Left ventricle myocardium superior (tissue), 1 donor: ENCODE results near the gene PLPPR1. TPM values are rescaled to one million over a fixed set of nuclear protein-coding genes. Genes with fewer than 3 reads are reported as not detected.
"Not testable (repeated sequence)": the region's sequence is repeated elsewhere in the genome, so short reads cannot be mapped to it uniquely, and the experiment has no call there.

Experiments
- ATAC-seq: fragments of 200-7000 bp; cut with Tn5 transposase; one replicate; pipeline ENCODE4 v1.9.1; 2020; ENCODE audit warnings: mild to moderate bottlenecking, moderate library complexity
- DNase-seq: peaks from one replicate; pipeline ENCODE4 v3.0.0-alpha.2; 2020
- intact Hi-C: fragments of 100-400 bp; cut with micrococcal nuclease; formaldehyde crosslinking; loops from one replicate; pipeline ENCODE4 v1.11.0; 2022
- total RNA-seq: library from RNA; stranded (reverse); fragmentation: NEBNext Ultra II Directional; extraction: Animal tissue kit (Norgen Biotek cat#: 25700); gene quantifications from one replicate; pipeline ENCODE4 v1.2.1, GENCODE V29; 2021
- donor health status: DM: no; HTN: yes; CAD: no; lungs with severe emphysema.

The PLPPR1 gene
- total RNA-seq, 1 donor from 2014 or later: not detected

- intact Hi-C loops: no loop called here
- no peak for ATAC-seq
Measured at GRCh38 chr9:101254733-101255433, 226.4 kb downstream of the PLPPR1 start.

GRCh38 chr9:101264727-101265126 lies 236.2 kb downstream of the PLPPR1 start:
- ATAC-seq: no peak
- intact Hi-C loops: no loop called here
- DNase-seq: no peak

More at GRCh38 chr9:101254733-101255433, 226.4 kb downstream of the PLPPR1 start:
- DNase-seq: no peak

- ATAC-seq (no peak), DNase-seq (no peak)
- intact Hi-C loops: no loop called here
Measured at GRCh38 chr9:101265261-101265660, 236.7 kb downstream of the PLPPR1 start.

GRCh38 chr9:101268426-101268825 lies 239.9 kb downstream of the PLPPR1 start:
- DNase-seq (no peak), ATAC-seq (no peak)
- intact Hi-C loops: no loop called here

- intact Hi-C loops: no loop called here
- ATAC-seq: no peak
Measured at GRCh38 chr9:101269591-101270283, 241.2 kb downstream of the PLPPR1 start.

DNA sequence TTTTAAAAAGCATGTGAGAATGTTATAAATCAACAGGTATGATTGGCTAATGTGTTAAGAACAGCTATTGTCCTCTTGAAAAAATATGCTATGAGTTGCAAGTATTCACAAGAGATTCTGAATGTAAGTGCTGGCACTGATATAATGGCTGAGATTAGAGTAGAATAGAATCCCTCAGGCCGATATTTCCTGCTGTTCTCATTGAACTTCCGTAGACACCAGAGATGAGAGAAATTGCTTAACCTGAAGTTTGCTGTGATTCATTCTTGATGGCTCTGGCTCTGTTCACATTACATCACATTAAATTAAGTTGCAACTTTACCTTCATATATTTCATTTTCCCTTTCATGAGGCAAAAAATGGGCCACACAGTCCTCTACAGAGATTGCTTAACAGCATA lies 241.8 kb downstream of the PLPPR1 start:
- intact Hi-C loops: no loop called here
- DNase-seq: no peak
- ATAC-seq: no peak

More at GRCh38 chr9:101269591-101270283, 241.2 kb downstream of the PLPPR1 start:
- DNase-seq: no peak

- intact Hi-C loops: no loop called here
Measured at GRCh38 chr9:101271102-101271501, 242.6 kb downstream of the PLPPR1 start.

DNA sequence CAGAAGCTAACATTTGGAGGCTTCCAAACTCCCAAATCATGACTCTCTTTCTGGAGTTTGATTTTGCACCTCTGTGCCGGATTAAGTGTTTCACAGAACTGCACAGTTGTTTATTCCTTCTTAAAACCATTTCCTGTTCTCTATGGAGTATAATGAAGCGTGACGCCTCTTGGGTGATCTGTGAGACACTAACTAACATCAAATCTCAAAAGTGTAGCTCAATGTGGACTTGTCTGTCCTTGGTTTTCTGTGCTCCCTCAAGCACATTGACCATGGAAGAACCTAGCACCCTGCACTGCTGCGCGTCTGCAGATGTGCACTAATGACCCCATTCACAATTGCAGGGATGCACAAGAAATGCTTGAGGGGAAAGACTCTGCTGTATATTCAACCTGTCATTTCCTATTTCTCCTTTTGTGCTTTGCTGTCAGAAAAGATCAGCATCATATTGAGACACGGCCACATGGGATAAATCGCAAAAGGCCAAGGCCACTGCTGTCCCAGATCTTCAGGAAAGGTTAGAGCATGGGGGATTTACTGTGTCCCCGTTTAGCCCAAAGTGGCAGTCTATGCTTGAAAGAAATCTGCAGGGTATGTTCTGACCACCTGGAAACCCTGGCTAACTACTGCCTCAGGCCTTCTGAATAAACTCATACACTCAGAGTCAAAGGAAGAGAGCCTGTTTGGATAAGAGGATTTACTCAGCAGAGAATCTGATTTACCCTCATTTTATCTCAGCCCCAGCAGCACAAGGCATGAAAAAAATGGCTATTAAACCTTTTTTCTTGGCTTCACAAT lies 246.6 kb downstream of the PLPPR1 start:
- intact Hi-C loops: no loop called here
- ATAC-seq (no peak), DNase-seq (no peak)

More at GRCh38 chr9:101271102-101271501, 242.6 kb downstream of the PLPPR1 start:
- no peak for DNase-seq
- ATAC-seq: no peak

DNA sequence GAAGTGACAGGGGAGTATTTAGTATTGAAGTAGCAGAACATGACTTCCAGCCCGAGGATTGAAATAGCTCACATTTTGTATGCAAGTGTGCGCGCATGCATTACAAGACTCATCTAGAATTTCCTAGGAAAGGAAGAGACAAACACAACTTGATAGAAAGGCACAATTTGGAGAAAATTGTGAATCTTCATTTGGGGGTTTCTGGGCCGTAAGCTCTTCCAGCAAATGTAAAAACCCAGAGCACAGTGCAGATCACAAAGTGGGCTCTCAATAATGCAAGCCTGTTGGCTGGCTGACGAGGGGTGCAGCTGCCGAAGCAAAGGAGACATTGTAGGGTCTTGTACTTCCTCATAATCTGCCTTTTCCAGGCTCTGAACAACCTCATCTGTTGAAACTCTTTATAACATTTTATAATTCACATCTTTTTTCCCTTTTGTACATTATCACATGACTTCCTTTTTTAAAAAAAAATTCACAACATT lies 247.3 kb downstream of the PLPPR1 start:
- no peak for DNase-seq
- intact Hi-C loops: no loop called here
- ATAC-seq: no peak

DNA sequence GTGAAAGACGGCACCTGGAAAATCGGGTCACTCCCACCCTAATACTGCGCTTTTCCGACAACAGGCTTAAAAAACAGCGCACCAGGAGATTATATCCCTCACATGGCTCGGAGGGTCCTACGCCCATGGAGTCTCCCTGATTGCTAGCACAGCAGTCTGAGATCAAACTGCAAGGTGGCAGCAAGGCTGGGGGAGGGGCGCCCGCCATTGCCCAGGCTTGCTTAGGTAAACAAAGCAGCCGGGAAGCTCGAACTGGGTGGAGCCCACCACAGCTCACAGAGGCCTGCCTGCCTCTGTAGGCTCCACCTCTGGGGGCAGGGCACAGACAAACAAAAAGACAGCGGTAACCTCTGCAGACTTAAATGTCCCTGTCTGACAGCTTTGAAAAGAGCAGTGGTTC lies 262.5 kb downstream of the PLPPR1 start:
- intact Hi-C loops, DNase-seq: not testable (repeated sequence)

GRCh38 chr9:101299901-101300300 lies 271.4 kb downstream of the PLPPR1 start:
- intact Hi-C loops: no loop called here
- ATAC-seq (no peak), DNase-seq (no peak)

More for the DNA sequence above, 262.5 kb downstream of the PLPPR1 start:
- not testable (repeated sequence) for ATAC-seq

DNA sequence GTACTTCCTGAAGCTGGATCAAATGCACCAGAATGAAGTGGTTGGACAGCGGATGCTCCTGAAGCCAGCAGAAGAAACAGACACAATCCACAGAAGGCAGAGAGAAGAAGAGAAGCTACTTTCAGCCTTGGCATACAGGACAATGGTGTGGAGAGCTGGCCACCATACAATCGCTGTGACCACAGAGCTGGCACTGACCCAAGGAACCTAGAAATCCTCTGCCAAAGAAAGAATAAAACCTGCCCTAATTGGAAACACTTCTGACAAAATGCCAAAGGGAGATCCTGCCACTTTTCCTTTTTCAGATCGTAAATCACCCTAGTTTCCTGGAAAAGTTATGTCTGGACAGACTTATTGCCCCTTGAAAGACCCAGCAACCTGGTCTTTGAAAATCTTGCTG lies 278.5 kb downstream of the PLPPR1 start:
- DNase-seq (no peak), ATAC-seq (no peak)
- intact Hi-C loops: no loop called here

DNA sequence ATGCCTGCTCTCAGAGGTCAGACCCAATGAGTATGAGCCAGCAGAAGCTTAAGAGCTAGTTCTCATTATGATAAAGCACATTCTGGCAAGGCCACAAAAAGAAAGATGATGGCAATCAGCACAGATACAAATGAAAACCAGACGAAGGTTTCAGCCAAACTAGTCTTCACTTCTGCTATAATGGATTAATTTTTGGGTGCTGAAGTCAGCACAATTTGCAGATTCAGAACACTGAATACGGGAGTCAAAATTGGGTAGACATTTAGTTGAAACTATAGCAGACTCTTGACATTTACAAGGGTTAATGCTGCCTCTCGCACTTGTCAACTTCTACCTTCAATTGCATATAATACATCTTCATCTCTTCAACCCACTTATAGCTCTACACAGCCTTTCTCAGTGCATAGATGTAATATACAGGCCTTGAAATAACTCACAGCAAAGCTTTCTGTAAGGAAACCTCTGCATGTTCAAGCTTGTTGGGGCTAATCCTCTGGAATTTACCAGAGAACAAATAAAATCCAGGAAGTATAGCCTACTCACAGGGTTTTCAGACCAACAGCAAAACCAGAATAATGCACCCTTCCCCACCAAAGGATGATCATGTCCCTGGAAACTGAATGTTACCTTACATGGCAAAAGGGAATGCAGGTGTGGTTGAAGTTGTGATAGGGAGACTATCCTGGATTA lies 279.1 kb downstream of the PLPPR1 start:
- intact Hi-C loops: no loop called here
- ATAC-seq: no peak
- no peak for DNase-seq

DNA sequence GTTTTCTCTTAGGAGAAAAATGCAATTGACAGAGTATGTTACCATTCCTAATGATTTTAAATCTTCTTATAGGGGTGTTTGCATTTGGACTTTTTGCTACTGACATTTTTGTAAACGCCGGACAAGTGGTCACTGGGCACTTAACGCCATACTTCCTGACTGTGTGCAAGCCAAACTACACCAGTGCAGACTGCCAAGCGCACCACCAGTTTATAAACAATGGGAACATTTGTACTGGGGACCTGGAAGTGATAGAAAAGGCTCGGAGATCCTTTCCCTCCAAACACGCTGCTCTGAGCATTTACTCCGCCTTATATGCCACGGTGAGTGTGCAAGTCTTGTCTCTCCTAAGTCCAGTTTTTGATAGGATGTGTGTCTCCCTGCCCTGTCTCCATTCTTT lies 280.6 kb downstream of the PLPPR1 start:
- intact Hi-C loops: no loop called here
- ATAC-seq: no peak
- no peak for DNase-seq

GRCh38 chr9:101311191-101311590 lies 282.7 kb downstream of the PLPPR1 start:
- ATAC-seq (no peak), DNase-seq (no peak)
- intact Hi-C loops: loop anchor here (5.0 kb wide), 2 partner anchors 599 to 709 kb away; no protein-coding TSS in a partner anchor

DNA sequence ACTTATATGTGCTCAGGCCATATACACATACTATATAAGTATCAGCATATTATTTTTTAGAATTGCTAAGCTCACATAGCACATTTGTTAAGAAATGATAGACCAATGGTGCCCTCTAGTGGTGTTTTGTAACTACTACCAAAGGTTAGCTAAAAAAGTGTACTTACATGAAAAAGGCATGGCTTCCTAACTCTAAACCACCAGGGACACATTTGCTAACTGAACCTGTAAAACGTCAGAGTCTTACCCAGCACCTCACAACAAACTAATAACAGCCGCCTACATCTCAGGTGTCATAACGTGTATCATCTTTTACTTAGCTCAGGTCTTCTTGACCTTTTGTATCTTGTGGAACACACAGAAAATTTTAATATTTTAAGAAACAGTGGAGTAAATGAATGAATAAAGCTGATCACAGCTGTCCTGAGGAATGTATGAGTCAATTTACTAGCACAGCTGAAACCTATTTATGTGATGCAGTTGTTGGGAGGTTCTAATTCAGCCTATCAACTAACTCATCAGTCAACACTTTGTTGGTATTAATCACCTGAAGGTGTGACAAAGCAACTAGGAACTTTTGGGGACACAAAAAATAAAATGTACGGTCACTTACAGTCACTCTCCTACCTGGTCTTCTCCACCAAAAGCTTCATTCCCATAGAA lies 283.4 kb downstream of the PLPPR1 start:
- intact Hi-C loops: loop anchor here (5.0 kb wide), 2 partner anchors 600 to 710 kb away; no protein-coding TSS in a partner anchor
- ATAC-seq (no peak), DNase-seq (no peak)

GRCh38 chr9:101312661-101313060 lies 284.1 kb downstream of the PLPPR1 start:
- intact Hi-C loops: loop anchor here (5.0 kb wide), 2 partner anchors 600 to 710 kb away; no protein-coding TSS in a partner anchor
- ATAC-seq: no peak
- DNase-seq: no peak

DNA sequence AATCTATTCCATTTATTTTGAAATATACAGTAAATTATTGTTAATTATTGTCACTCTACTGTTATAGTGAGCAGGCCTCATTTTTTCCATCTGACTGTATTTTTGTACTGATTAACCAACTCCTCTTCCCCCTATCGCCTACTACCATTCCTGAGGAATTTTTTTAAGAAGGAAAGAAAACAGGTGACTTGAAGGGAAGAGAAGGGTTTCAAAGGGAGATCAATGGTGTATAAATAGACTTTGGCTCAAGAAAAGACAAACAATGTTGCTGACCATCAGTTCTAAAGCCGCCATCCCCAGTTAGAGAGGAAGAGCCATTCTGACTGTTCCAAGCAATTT lies 286.6 kb downstream of the PLPPR1 start:
- intact Hi-C loops: no loop called here
- no peak for DNase-seq
- no peak for ATAC-seq

DNA sequence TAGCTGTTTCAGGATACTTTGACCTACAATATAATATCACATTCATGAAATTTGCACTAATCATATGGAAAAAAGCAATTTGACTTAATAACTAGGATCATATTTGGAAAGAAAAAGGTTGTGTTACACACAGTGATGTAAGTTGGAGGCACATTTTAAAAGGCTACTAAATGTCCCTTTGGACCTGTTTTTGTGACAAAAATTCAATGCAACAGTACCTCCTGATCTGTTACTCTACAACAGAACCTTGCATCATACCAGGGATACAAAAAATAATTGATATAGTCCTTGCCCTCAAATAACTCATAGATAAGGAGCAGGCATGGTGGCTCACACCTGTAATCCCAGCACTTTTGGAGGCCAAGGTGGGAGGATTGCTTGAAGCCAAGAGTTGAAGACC lies 289.2 kb downstream of the PLPPR1 start:
- ATAC-seq (no peak), DNase-seq (no peak)
- intact Hi-C loops: no loop called here
